Measurements from ENCODE around the gene MARK1.
"Not testable (repeated sequence)": the region's sequence is repeated elsewhere in the genome, so short reads cannot be mapped to it uniquely, and the experiment has no call there.

DNA sequence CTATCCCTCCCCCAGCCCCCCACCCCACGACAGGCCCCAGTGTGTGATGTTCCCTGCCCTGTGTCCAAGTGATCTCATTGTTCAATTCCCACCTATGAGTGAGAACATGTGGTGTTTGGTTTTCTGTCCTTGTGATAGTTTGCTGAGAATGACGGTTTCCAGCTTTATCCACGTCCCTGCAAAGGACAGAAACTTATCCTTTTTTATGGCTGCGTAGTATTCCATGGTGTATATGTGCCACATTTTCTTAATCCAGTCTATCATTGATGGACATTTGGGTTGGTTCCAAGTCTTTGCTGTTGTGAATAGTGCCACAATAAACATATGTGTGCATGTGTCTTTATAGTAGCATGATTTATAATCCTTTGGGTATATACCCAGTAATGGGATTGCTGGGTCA lies 77.7 kb downstream of the MARK1 start:
- TF ChIP-seq CTCF, POLR2A (IDR thresholded peaks at IDR 0.05): not testable (repeated sequence)
